Psoas muscle (tissue), 8 donors: Measurements from ENCODE around the gene MAN1A1. TPM values are rescaled to one million over a fixed set of nuclear protein-coding genes. Genes with fewer than 3 reads are reported as not detected.

Experiments
- ATAC-seq, 4 donors: fragments of 200-7000 bp; cut with Tn5 transposase; one replicate each; pipeline ENCODE4 v1.9.1; 2020; ENCODE audit warnings: moderate library complexity in 3 of 4, mild to moderate bottlenecking in 2 of 4
- DNase-seq, 2 donors: peaks; one replicate each; pipeline ENCODE4 v3.0.0-alpha.2; 2020
- H3K27ac ChIP-seq: fragments of 200-600 bp; one replicate; pipeline ENCODE4 v1.8.0; 2022
- H3K27me3 ChIP-seq, 3 donors: fragments of 200-600 bp in 1 of 3; one replicate each; pipeline versions ENCODE4 v1.6.1 to v1.8.0; 2013 to 2022; ENCODE audit warnings: low read length in 2 of 3, mild to moderate bottlenecking in 2 of 3, moderate library complexity in 1 of 3; ENCODE audit not compliant: insufficient read depth in 3 of 3
- H3K36me3 ChIP-seq, 2 donors: fragments of 200-600 bp in 1 of 2; one replicate each; pipeline versions ENCODE4 v1.6.1 to v1.8.0; 2013 to 2022; ENCODE audit warnings: low read depth in 1 of 2, mild to moderate bottlenecking in 1 of 2, moderate library complexity in 1 of 2; ENCODE audit not compliant: insufficient read depth in 1 of 2
- H3K4me1 ChIP-seq: fragments of 200-600 bp; one replicate; pipeline ENCODE4 v1.8.0; 2022
- H3K4me3 ChIP-seq: fragments of 200-600 bp; one replicate; pipeline ENCODE4 v1.8.0; 2022; ENCODE audit warnings: mild to moderate bottlenecking
- H3K9me3 ChIP-seq: fragments of 200-600 bp; one replicate; pipeline ENCODE4 v1.8.0; 2022
- WGBS, 3 donors: extraction: QIAGEN DNeasy Blood & Tissue Kit; methylation state at CpG; one replicate each; pipeline versions ENCODE4 v1.1.6 to v1.1.7; 2013; 5-methylcytosine and 5-hydroxymethylcytosine counted together
- intact Hi-C, 2 donors: fragments of 100-400 bp; cut with DNase I; formaldehyde crosslinking; loops; one replicate each; pipeline versions ENCODE4 v1.11.0 to v1.14.2; 2022
- polyA plus RNA-seq, 3 donors: library from polyadenylated mRNA; stranded (reverse); fragments of 200-250 nt; gene quantifications; one replicate each; pipeline ENCODE4 v1.2.3, GENCODE V29; 2013
- total RNA-seq, 4 donors: library from RNA; stranded (reverse); fragmentation: NEBNext Ultra II Directional in 2 of 4; extraction: Animal tissue kit (Norgen Biotek cat#: 25700) in 2 of 4; gene quantifications; one replicate each; pipeline versions ENCODE4 v1.2.1 to v1.2.4, GENCODE V29; 2021 to 2023
- TF ChIP-seq, protein P1 (sequence below): fragments of 200-600 bp; IDR thresholded peaks from one replicate; pipeline ENCODE4 v1.8.0; 2022; ENCODE audit warnings: antibody characterized with exemption
- donor health status: healthy with polysubstance abuse.
- donor health status: DM: no; HTN: no; CAD: no; lungs with moderate emphysema.
- donor health status: Bipolar disorder and iron deficiency.
- donor health status: healthy.
- donor health status: DM: yes; HTN: yes; CAD: no.
- donor health status: DM: no; HTN: no; CAD: no.
- donor health status: DM: no; HTN: no; CAD: no.
- donor health status: DM: yes; HTN: yes; CAD: no.

Gene MAN1A1
- total and polyA plus RNA-seq, 7 donors: 3.7 to 14.6 (median 6.2) TPM

DNA sequence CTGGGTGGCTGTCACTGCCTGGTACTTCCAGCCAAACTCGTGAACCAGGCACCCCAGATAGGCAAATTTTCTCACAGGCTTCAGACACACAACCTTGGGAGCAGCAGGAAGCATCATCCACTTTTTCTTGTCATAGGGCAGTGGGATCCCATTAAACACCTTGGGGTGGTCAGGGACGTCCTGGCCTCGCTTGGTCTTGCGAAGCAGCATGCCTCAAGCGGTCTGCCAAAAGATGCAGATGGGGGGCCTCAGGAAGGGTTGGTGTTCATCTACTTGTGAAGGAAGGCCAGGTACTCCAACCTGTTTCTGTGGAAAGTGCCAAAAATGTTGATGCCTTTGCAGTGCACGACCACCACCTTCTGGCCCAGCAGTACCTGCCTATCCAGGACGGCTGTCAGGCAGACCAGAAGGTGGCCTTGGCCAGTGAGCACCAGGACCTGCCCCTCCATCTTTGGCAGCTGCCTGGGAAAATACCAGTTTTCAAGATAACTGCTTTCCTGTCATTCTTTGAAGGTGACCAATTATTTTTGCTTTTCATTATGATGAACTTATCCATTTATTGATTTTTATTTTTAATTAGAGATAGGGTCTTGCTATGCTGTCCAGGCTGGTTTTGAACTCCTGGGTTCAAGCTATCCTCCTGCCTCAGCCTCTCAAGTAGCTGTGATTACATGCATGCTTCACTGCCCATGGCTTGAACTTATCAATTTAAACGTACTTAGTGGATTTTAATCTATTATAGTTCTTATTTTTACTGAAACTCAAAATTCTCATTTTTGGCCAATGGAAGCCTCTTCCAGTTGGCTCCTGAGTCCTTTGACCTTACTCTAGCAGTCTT, 80.1 kb downstream of the MAN1A1 start:
- no peak overlapping the region for H3K4me3 ChIP-seq
- DNase-seq (no peak), ATAC-seq (no peak)
- 84 to 93% (median 93%) methylated on average over 8 of the region's 8 CpGs for WGBS, 3 donors
- no peak overlapping the region for H3K27ac ChIP-seq
- no peaks in the 10 kb centered on the region for H3K27me3 ChIP-seq
- TF ChIP-seq, protein P1, sequence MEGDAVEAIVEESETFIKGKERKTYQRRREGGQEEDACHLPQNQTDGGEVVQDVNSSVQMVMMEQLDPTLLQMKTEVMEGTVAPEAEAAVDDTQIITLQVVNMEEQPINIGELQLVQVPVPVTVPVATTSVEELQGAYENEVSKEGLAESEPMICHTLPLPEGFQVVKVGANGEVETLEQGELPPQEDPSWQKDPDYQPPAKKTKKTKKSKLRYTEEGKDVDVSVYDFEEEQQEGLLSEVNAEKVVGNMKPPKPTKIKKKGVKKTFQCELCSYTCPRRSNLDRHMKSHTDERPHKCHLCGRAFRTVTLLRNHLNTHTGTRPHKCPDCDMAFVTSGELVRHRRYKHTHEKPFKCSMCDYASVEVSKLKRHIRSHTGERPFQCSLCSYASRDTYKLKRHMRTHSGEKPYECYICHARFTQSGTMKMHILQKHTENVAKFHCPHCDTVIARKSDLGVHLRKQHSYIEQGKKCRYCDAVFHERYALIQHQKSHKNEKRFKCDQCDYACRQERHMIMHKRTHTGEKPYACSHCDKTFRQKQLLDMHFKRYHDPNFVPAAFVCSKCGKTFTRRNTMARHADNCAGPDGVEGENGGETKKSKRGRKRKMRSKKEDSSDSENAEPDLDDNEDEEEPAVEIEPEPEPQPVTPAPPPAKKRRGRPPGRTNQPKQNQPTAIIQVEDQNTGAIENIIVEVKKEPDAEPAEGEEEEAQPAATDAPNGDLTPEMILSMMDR: no peak
- intact Hi-C loops: no loop called here
- H3K9me3 ChIP-seq: no peaks in the 10 kb centered on the region
- no peaks in the 10 kb centered on the region for H3K36me3 ChIP-seq
- H3K4me1 ChIP-seq: no peaks in the 10 kb centered on the region

DNA sequence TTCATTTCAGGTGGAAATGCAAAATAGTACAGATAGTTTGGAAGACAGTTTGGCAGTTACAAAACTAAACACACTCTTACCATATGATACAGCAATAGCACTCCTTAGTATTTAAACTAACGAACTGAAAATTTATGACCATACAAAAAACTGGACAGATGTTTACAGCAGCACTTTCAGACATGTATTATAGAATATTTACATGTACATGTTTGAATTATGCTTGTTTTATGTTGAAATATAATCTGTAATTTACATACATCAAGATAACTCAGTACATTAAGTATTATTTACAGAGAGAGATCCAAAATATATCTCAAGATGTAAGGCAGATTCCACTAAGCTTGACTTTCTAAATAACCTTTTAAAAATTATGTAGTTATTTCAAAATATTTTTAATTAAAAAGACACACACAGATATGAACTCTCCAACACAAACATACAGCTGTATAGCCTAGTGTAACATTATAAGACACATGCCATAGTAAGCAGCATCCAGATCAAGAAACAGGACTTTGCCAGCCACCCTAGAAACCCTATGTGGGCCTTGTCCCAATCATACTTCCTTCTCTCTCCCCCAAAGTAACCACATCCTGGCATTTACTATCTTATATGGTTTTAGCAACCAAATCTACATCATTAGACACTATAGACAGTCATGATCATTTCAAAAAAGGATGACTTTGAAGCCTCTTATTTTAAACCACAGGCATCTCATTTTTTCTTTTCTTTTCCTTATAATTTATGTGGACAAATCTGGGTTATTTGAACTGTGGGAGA, 82.2 kb downstream of the MAN1A1 start:
- H3K27me3 ChIP-seq: no peaks in the 10 kb centered on the region
- 79 to 84% (median 80%) methylated on average over 1 of the region's 1 CpG for WGBS, 3 donors
- TF ChIP-seq, protein P1: no peak
- H3K4me1 ChIP-seq: no peaks in the 10 kb centered on the region
- DNase-seq (no peak), ATAC-seq (no peak)
- H3K9me3 ChIP-seq: no peaks in the 10 kb centered on the region
- intact Hi-C loops: no loop called here
- H3K36me3 ChIP-seq: no peaks in the 10 kb centered on the region
- no peak overlapping the region for H3K27ac ChIP-seq
- H3K4me3 ChIP-seq: no peak overlapping the region

DNA sequence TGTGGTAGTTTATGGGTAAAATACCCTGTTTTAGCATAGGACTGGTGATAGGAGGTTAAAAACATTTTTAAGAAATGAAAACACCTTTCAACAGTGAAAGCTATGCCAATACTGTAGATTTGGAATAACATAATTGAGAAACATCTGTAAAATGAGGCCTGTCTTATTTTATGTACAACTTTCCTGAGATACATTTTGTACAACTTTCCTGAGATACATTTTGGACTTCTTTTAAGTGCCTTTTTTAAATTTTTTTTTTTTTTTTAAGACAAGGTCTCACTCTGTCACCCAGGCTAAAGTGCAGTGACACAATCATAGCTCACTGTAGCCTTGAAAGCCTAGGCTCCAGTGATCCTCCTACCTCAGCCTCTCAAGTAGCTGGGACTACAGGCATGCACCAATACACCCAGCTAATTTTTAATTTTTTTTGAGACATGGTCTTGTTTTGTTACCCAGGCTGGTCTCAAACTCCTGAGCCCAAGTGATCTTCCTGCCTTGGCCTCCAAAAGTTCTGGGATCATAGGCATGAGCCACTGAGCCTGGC, 84.6 kb downstream of the MAN1A1 start:
- intact Hi-C loops: no loop called here
- no peak for ATAC-seq
- H3K4me3 ChIP-seq: no peak overlapping the region
- no peaks in the 10 kb centered on the region for H3K9me3 ChIP-seq
- no peak for DNase-seq
- H3K36me3 ChIP-seq: no peaks in the 10 kb centered on the region
- no peaks in the 10 kb centered on the region for H3K4me1 ChIP-seq
- no peak overlapping the region for H3K27ac ChIP-seq
- H3K27me3 ChIP-seq: no peaks in the 10 kb centered on the region
- TF ChIP-seq, protein P1: no peak

DNA sequence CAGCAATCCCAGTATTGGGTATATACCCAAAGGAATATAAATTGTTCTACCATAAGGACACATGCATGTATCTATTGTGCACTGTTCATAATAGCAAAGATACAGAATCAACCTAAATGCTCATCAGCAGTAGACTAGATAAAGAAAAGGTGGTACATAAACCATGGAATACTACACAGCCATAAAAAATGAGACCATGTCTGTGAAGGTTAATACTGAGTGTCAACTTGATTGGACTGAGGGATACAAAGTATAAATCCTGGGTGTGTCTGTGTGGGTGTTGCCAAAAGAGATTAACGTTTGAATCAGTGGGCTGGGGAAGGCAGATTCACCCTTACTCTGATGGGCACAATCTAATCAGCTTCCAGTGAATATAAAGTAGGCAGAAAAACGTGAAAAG, 86.9 kb downstream of the MAN1A1 start:
- Histone ChIP-seq H3K27ac (no peak overlapping the region), H3K4me1 (no peaks in the 10 kb centered on the region), H3K36me3 (no peaks in the 10 kb centered on the region), H3K9me3 (no peaks in the 10 kb centered on the region), H3K4me3 (no peak overlapping the region), H3K27me3 (no peaks in the 10 kb centered on the region)
- intact Hi-C loops: no loop called here
- ATAC-seq (no peak), DNase-seq (no peak)
- TF ChIP-seq, protein P1: no peak
- 19 to 44% (median 39%) methylated on average over 2 of the region's 2 CpGs for WGBS, 3 donors
